Thyroid gland (tissue), 4 donors: Measurements from ENCODE around the gene TTBK2. TPM values are rescaled to one million over a fixed set of nuclear protein-coding genes. Genes with fewer than 3 reads are reported as not detected.

ENCODE experiments used
- DNase-seq, 2 donors: peaks; one replicate each; pipeline ENCODE4 v3.0.0-alpha.2; 2019
- H3K27ac ChIP-seq, 3 donors: fragments of 200-600 bp; sonication (generic); 1 replicate in 2 of 3; 2 replicates in 1 of 3; pipeline ENCODE4 v1.5.1; 2016 to 2019; ENCODE audit warnings: mild to moderate bottlenecking in 1 of 3, moderate library complexity in 1 of 3
- H3K27me3 ChIP-seq: fragments of 200-600 bp; sonication (generic); one replicate; pipeline ENCODE4 v1.5.1; 2019
- H3K36me3 ChIP-seq, 2 donors: fragments of 200-600 bp; sonication (generic); one replicate each; pipeline ENCODE4 v1.5.1; 2016 to 2019
- H3K4me1 ChIP-seq, 2 donors: fragments of 200-600 bp; sonication (generic); one replicate each; pipeline ENCODE4 v1.5.1; 2017 to 2019
- H3K4me3 ChIP-seq, 3 donors: fragments of 200-600 bp; sonication (generic); replicated peaks in 1 of 3; 1 replicate in 2 of 3; 2 replicates in 1 of 3; pipeline ENCODE4 v1.5.1; 2016; ENCODE audit warnings: mild to moderate bottlenecking in 1 of 3
- H3K9me3 ChIP-seq: fragments of 200-600 bp; sonication (generic); one replicate; pipeline ENCODE4 v1.5.1; 2017
- POLR2A ChIP-seq, 2 donors: fragments of 450-650 bp; IDR thresholded peaks; one replicate each; pipeline ENCODE4 v1.6.1; 2017; ENCODE audit warnings: antibody characterized with exemption in 2 of 2, mild to moderate bottlenecking in 2 of 2, moderate library complexity in 1 of 2
- whole genome bisulfite sequencing, 2 donors: methylation state at CpG; one replicate each; pipeline ENCODE4 v1.1.5; 2017; 5-methylcytosine and 5-hydroxymethylcytosine counted together
- intact Hi-C: fragments of 100-400 bp; cut with DNase I; formaldehyde crosslinking; loops from one replicate; pipeline ENCODE4 v1.15.1; 2023
- total RNA-seq, 4 donors: library from RNA; depleted of rRNA; stranded (reverse); fragments of >200 nt; gene quantifications; one replicate each; pipeline ENCODE4 v1.2.3, GENCODE V29; 2016
- TF ChIP-seq, protein P1 (sequence below), 6 experiments: fragments of 200-600 bp in 3 of 6; fragments of 450-650 bp in 3 of 6; sonication (generic) in 3 of 6; IDR thresholded peaks; one replicate each; pipeline ENCODE4 v1.5.1; 2016 to 2019; ENCODE audit warnings: antibody characterized with exemption in 6 of 6, mild to moderate bottlenecking in 2 of 6, inconsistent platforms in 1 of 6, moderate library complexity in 1 of 6

The TTBK2 gene
- total RNA-seq, 4 donors from 2014 or later, result 15.7 to 26.9 (median 20.0) TPM

DNA sequence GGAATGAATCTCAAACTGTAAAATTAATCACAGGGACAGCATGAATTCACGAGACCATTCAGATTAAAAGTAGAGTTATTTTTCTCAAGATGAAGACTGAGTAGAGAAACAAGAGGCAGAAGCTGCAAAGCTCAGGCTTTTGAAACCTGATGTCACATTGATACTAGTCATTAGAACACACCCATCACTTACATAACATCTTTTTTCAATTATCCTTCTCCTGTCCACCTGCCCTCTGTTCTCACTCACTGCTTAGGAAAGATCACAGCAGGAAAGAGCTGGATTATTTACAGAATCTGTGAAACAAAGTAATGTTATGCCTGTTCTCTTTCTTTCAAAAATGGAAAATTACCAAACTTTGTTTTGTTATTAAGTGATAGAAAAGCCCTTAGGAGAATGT lies 111.7 kb downstream of the TTBK2 start:
- 94 to 96% methylated on average over 1 of the region's 1 CpG for WGBS, 2 donors

DNA sequence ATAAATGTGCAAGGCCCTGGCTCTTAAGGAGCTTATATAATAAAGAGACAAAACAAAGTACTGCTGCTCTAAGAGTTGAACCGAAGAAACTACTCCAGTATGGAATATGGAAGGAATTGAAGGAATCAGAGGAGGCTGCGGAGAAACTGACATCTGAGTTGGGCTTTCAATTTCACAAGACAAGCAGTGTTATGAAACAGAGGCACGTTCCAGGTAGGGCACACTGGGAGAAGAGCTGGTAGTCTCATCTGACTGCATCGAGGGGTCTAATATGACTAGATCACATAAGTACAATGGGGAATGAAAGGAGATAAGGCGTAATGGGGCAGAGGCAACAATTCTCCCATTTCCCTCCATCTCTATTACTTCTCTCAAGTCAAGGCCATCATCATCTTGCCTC lies 115.3 kb downstream of the TTBK2 start:
- no peak overlapping the region for H3K4me3 ChIP-seq

More for the DNA sequence above, 111.7 kb downstream of the TTBK2 start:
- no peaks in the 10 kb centered on the region for H3K9me3 ChIP-seq
- intact Hi-C loops, result no loop called here
- no peaks in the 10 kb centered on the region for H3K36me3 ChIP-seq
- no peak for TF ChIP-seq POLR2A (IDR thresholded peaks at IDR 0.05)
- no peak overlapping the region for H3K27ac ChIP-seq
- H3K4me1 ChIP-seq, result no peaks in the 10 kb centered on the region
- DNase-seq, result no peak
- H3K27me3 ChIP-seq, result no peaks in the 10 kb centered on the region
- no peak overlapping the region for H3K4me3 ChIP-seq

DNA sequence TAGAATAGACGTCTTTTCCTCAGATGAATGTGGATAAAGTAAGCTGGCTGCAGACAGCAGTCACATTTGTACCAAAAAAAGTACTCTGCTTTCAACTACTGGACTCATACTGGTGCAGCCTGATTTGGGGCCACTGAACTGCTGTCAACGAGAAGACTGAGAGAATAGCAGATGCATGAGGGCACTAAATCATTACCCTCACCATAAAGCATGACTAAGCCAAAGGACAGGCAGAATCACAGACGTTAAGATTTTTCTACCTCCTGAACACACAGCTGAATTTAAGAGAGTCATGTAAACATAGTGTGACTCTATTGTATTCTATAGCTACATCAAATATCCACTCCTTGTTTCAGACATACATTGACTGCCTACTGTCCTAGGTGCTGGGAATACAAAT lies 115.8 kb downstream of the TTBK2 start:
- WGBS, 2 donors, result 82 to 87% methylated on average over 3 of the region's 3 CpGs
- no peak for TF ChIP-seq POLR2A (IDR thresholded peaks at IDR 0.05)
- TF ChIP-seq, protein P1, sequence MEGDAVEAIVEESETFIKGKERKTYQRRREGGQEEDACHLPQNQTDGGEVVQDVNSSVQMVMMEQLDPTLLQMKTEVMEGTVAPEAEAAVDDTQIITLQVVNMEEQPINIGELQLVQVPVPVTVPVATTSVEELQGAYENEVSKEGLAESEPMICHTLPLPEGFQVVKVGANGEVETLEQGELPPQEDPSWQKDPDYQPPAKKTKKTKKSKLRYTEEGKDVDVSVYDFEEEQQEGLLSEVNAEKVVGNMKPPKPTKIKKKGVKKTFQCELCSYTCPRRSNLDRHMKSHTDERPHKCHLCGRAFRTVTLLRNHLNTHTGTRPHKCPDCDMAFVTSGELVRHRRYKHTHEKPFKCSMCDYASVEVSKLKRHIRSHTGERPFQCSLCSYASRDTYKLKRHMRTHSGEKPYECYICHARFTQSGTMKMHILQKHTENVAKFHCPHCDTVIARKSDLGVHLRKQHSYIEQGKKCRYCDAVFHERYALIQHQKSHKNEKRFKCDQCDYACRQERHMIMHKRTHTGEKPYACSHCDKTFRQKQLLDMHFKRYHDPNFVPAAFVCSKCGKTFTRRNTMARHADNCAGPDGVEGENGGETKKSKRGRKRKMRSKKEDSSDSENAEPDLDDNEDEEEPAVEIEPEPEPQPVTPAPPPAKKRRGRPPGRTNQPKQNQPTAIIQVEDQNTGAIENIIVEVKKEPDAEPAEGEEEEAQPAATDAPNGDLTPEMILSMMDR (IDR thresholded peaks at IDR 0.05), result no peak
- Histone ChIP-seq H3K4me3 (no peak overlapping the region), H3K27me3 (no peaks in the 10 kb centered on the region), H3K4me1 (no peaks in the 10 kb centered on the region), H3K27ac (no peak overlapping the region), H3K36me3 (peaks cover 0 to 6% of the 10 kb centered on the region in 2 donors), H3K9me3 (no peaks in the 10 kb centered on the region)
- DNase-seq, result no peak
- intact Hi-C loops, result no loop called here

More for the DNA sequence above, 115.3 kb downstream of the TTBK2 start:
- no peak for DNase-seq
- no peak overlapping the region for H3K27ac ChIP-seq
- H3K9me3 ChIP-seq, result no peaks in the 10 kb centered on the region
- H3K4me1 ChIP-seq, result no peaks in the 10 kb centered on the region
- intact Hi-C loops, result no loop called here
- no peaks in the 10 kb centered on the region for H3K27me3 ChIP-seq
- WGBS, 2 donors, result 94 to 95% methylated on average over 5 of the region's 5 CpGs
- TF ChIP-seq, protein P1 (IDR thresholded peaks at IDR 0.05), result no peak
- no peak for TF ChIP-seq POLR2A (IDR thresholded peaks at IDR 0.05)
- peaks cover 0 to 6% of the 10 kb centered on the region in 2 donors for H3K36me3 ChIP-seq

DNA sequence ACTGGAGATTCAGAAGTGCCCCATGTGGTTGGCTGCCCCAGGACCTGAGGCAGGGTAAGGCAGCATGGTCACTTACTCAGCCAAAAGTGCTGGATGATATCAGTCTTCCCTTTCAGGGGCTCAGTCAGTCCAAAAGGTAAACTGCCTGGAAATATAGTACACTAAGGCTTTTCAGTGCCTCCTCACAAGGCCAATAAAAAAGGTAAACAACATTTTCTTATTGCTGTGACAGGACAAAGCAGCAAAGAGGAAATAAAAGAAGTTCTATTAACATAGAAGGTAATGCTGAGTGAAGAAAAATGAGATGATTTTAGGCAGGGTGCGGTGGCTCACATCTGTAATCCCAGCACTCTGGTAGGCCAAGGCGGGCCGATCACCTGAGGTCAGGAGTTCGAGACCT lies 117.1 kb downstream of the TTBK2 start:
- TF ChIP-seq, protein P1 (IDR thresholded peaks at IDR 0.05), result no peak
- no peak for TF ChIP-seq POLR2A (IDR thresholded peaks at IDR 0.05)
- Histone ChIP-seq H3K36me3 (peaks cover 0 to 6% of the 10 kb centered on the region in 2 donors), H3K27me3 (no peaks in the 10 kb centered on the region), H3K9me3 (no peaks in the 10 kb centered on the region), H3K27ac (no peak overlapping the region), H3K4me3 (no peak overlapping the region), H3K4me1 (no peaks in the 10 kb centered on the region)
- 99 to 100% methylated on average over 4 of the region's 4 CpGs for WGBS, 2 donors
- intact Hi-C loops, result no loop called here
- DNase-seq, result no peak

DNA sequence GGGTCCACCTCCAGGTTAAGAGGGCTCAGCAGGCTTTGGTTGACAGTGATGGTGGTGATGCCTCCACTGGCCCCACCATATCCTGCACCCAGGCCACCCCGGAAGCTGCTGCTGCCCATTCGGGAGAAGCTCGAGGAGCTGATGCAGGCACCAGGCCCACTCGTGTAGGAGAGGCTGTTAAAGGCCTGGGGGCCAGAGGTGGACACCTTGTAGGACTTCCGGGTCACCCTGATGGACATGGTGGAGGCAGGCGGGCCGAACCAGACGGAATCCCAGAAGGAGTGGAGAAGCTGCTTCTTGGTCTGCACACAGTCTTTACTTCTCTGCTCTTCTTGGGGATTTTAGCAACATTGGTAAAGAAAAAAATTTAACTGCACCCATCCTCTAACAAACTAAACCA lies 118.4 kb downstream of the TTBK2 start:
- Histone ChIP-seq H3K27ac (no peak overlapping the region), H3K27me3 (no peaks in the 10 kb centered on the region), H3K4me1 (no peaks in the 10 kb centered on the region), H3K36me3 (peaks cover 0 to 6% of the 10 kb centered on the region in 2 donors), H3K9me3 (no peaks in the 10 kb centered on the region), H3K4me3 (no peak overlapping the region)
- no peak for DNase-seq
- TF ChIP-seq, protein P1 (IDR thresholded peaks at IDR 0.05), result no peak
- no peak for TF ChIP-seq POLR2A (IDR thresholded peaks at IDR 0.05)
- 92 to 100% methylated on average over 4 to 6 of the region's 8 CpGs for WGBS, 2 donors
- intact Hi-C loops, result no loop called here
